Measurements from ENCODE around the gene SHROOM2.

DNA sequence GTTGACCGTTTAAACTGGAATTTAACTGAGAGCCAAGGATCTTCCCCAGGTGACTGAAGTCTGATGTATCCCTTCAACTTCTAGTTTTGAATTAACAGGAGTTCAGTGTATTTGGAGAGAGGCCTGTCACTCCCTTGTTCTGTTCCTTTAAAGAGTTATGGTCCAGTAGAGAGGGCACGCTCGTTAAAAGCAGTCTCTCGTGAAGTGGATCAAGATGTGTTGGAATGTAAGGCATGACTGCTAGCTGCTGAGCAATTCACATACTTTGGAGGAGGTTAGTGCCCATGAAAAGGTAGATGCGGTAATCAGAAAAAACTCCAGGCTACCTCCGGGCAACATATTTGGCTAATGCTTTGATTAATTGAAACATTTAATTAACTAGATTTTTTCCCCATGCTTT is 65.7 kb downstream of the SHROOM2 start:
- no peak for TF ChIP-seq POLR2A (IDR thresholded peaks at IDR 0.05; ENCODE audit: low read length)
- TF ChIP-seq GATA1 (IDR thresholded peaks at IDR 0.05; ENCODE audit: low read depth, low read length) = no peak
